ENCODE measurements around the gene ANKRD55.

DNA sequence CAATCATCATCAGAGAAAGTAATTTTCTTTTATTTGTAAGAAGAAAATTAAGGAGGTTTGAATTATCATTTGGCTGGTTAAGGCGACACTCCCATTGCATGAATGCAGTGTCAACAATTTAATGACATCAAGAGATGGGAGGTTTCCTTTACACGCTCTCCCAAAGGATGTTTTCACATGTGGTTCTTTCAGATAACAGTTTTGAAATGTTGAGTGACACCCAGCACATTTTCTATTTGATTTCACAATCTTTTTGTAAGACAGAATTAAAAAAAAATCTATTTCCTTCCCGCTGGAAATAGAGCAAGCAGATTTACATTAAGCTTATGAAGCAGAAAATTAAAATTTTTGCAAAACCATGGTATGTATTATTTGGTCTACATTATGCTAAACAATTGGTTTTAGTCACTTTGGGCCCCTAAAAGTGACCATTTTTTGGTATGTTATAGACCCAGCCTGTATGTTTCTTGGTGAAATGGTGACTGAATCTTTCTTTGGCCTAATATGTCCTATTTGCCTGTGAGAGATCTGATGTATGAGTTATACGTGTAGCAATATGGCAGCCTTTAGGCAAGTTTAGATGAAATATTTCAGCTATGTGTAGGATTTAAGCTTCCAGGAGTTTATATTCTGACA is 18.9 kb upstream of the ANKRD55 start:
- TF ChIP-seq, protein P1, sequence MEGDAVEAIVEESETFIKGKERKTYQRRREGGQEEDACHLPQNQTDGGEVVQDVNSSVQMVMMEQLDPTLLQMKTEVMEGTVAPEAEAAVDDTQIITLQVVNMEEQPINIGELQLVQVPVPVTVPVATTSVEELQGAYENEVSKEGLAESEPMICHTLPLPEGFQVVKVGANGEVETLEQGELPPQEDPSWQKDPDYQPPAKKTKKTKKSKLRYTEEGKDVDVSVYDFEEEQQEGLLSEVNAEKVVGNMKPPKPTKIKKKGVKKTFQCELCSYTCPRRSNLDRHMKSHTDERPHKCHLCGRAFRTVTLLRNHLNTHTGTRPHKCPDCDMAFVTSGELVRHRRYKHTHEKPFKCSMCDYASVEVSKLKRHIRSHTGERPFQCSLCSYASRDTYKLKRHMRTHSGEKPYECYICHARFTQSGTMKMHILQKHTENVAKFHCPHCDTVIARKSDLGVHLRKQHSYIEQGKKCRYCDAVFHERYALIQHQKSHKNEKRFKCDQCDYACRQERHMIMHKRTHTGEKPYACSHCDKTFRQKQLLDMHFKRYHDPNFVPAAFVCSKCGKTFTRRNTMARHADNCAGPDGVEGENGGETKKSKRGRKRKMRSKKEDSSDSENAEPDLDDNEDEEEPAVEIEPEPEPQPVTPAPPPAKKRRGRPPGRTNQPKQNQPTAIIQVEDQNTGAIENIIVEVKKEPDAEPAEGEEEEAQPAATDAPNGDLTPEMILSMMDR (conservative IDR thresholded peaks at IDR 0.05; ENCODE audit: low read depth, low read length), result no peak
- TF ChIP-seq EZH2phosphoT487 (IDR thresholded peaks at IDR 0.05; ENCODE audit: borderline replicate concordance, low read length) (no peak), EZH2 (IDR thresholded peaks at IDR 0.05; ENCODE audit: low read length, unreplicated experiment) (no peak)
